ENCODE results near the gene CDKAL1. TPM values are rescaled to one million over a fixed set of nuclear protein-coding genes. Genes with fewer than 3 reads are reported as not detected.
A peak's percentile ranks its signal among the peaks of the same experiment; 100 is the strongest.

The CDKAL1 gene
- total and polyA plus RNA-seq, 9 of the 15 experiments (the other 6 are each of a cell fraction or from before 2014, with no cell fraction given), result 11.2 to 36.3 (median 20.1) TPM

GRCh38 chr6:20688710-20689500 lies 154.6 kb downstream of the CDKAL1 start (continued):
- TF ChIP-seq JUN (IDR thresholded peaks at IDR 0.05; ENCODE audit: borderline replicate concordance, low read depth, low read length), result 0 out of 2 replicates have a peak, but pooled peaks have one; percentile 16
- no peak for TF ChIP-seq JUN (CRISPR knock-in tag; IDR thresholded peaks at IDR 0.05; ENCODE audit: borderline replicate concordance)
- no peak for TF ChIP-seq ARID1B (IDR thresholded peaks at IDR 0.05)

GRCh38 chr6:20691185-20691584 lies 156.9 kb downstream of the CDKAL1 start:
- Histone ChIP-seq H3K79me2 (ENCODE audit: control insufficient read depth, insufficient read depth, low read length) (peaks cover 14% of the 10 kb centered on the region), H3K4me1 (replicated peaks in 1 of 2; ENCODE audit: control insufficient read depth in 2 of 2, insufficient read depth in 2 of 2, low read length in 2 of 2) (peaks cover 5 to 9% of the 10 kb centered on the region in 2 experiments; a peak in 3 of 5 replicates), H3K9me1 (ENCODE audit: control insufficient read depth, insufficient read depth, low read length) (no peaks in the 10 kb centered on the region), H3K9me3 (replicated peaks; ENCODE audit: control insufficient read depth, insufficient read depth, low read depth, low read length) (no peaks in the 10 kb centered on the region), H3K4me3 (no peak overlapping the region), H3K27me3 (ENCODE audit: control insufficient read depth in 2 of 2, insufficient read depth in 2 of 2, low read length in 2 of 2) (no peaks in the 10 kb centered on the region), H3K4me2 (ENCODE audit: insufficient read depth, low read length) (no peak overlapping the region), H3K27ac (ENCODE audit: extremely low read depth, low read depth, low read length) (no peak overlapping the region), H3K36me3 (ENCODE audit: control insufficient read depth, insufficient read depth, low read length) (no peaks in the 10 kb centered on the region), H2AFZ (ENCODE audit: low read depth, low read length) (no peak overlapping the region), H3K9ac (ENCODE audit: insufficient read depth in 1 of 2, low read depth in 2 of 2, low read length in 2 of 2) (no peak overlapping the region), H4K20me1 (replicated peaks; ENCODE audit: control insufficient read depth, insufficient read depth, low read length) (0 out of 2 replicates have a peak, but pooled peaks cover 8% of the 10 kb centered on the region)
- ATAC-seq (no peak), DNase-seq (ENCODE audit: extremely low read depth in 1 of 4, low spot score in 3 of 4) (no peak), FAIRE-seq (no peak)
- TF ChIP-seq KAT8 (IDR thresholded peaks at IDR 0.05; ENCODE audit: low read depth) (no peak), SMARCB1 (IDR thresholded peaks at IDR 0.05; ENCODE audit: insufficient read length, low read depth) (no peak), ZNF3 (CRISPR knock-in tag; IDR thresholded peaks at IDR 0.05) (no peak), XRCC5 (IDR thresholded peaks at IDR 0.05; ENCODE audit: low read depth, low read length) (no peak), MAZ (CRISPR knock-in tag; conservative IDR thresholded peaks at IDR 0.05 in 1 of 2, IDR thresholded peaks at IDR 0.05 in 1 of 2) (no peak), HDAC6 (IDR thresholded peaks at IDR 0.05; ENCODE audit: low read depth, low read length) (no peak), MTA2 (IDR thresholded peaks at IDR 0.05; ENCODE audit: low read depth) (no peak), TEAD2 (tag; IDR thresholded peaks at IDR 0.05) (no peak), ZNF655 (CRISPR knock-in tag; IDR thresholded peaks at IDR 0.05) (no peak), CBFB (CRISPR knock-in tag; IDR thresholded peaks at IDR 0.05) (no peak), ZNF41 (CRISPR knock-in tag; conservative IDR thresholded peaks at IDR 0.05) (no peak), RAD51 (IDR thresholded peaks at IDR 0.05; ENCODE audit: borderline replicate concordance, low read depth) (no peak), ZNF584 (CRISPR knock-in tag; IDR thresholded peaks at IDR 0.05; ENCODE audit: low read depth) (no peak), E2F3 (CRISPR knock-in tag; IDR thresholded peaks at IDR 0.05) (no peak), RFX1 (IDR thresholded peaks at IDR 0.05) (no peak), FUS (optimal IDR thresholded peaks at IDR 0.05; ENCODE audit: low read depth, low read length) (no peak)
- POLR2A ChIA-PET, result interaction anchor here (0.6 kb wide), 2 partner anchors 39 to 103 kb away, joined by 3 to 4 read pairs; no protein-coding TSS in a partner anchor
- 89% methylated on average over 5 of the region's 5 CpGs for WGBS (ENCODE audit: insufficient coverage, low coverage, missing lambda C conversion rate)
- intact Hi-C loops (cut with micrococcal nuclease) (no loop called here), in situ Hi-C loops (cut with MboI) (no loop called here)
- CTCF ChIA-PET (ENCODE audit: low intra/inter-chr PET ratio), result no interaction called here
- no TSS peak for BruUV-seq (replicated peaks)

Measured in K562 (cell line).